ENCODE data around the gene DYRK1A. TPM values are rescaled to one million over a fixed set of nuclear protein-coding genes. Genes with fewer than 3 reads are reported as not detected.

The DYRK1A gene
- total and polyA plus RNA-seq, 10 of the 15 experiments (the other 5 are each of a cell fraction or from before 2014, with no cell fraction given), result 2.4 to 68.6 (median 30.7) TPM

DNA sequence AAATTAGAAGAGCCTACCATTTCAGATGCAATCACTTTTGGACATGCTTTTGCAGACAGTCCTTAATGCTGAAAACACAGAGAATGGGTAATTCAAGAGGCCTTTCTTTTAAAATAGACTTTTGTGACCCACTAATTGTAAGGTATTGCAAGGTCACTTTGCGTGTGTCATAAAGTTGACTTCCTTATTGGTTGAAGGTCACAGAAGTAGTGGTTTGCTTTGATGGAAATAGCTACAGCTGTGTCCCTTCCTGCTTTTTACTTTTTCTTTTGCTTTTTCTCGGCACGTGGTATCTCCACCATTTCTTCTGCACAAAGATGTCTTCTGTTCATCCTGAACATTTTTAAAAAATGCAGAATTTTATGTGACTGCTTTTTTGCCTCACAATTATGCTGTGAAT is 146.8 kb downstream of the DYRK1A start (continued):
- TF ChIP-seq REST (IDR thresholded peaks at IDR 0.05; ENCODE audit: low read depth, low read length) (no peak), TCF12 (IDR thresholded peaks at IDR 0.05; ENCODE audit: low read depth, low read length) (no peak), CUX1 (IDR thresholded peaks at IDR 0.05; ENCODE audit: insufficient replicate concordance, low read depth, low read length) (no peak), SMAD5 (IDR thresholded peaks at IDR 0.05; ENCODE audit: low read depth) (no peak), HCFC1 (IDR thresholded peaks at IDR 0.05; ENCODE audit: low read length) (no peak), BHLHE40 (IDR thresholded peaks at IDR 0.05; ENCODE audit: borderline replicate concordance in 1 of 2, low read depth in 2 of 2, low read length in 1 of 2) (no peak), EP300 (IDR thresholded peaks at IDR 0.05; ENCODE audit: borderline replicate concordance in 1 of 2, control insufficient read depth in 1 of 2, low read depth in 2 of 2, low read length in 2 of 2) (no peak), BCL3 (IDR thresholded peaks at IDR 0.05; ENCODE audit: borderline replicate concordance, insufficient read depth, low read depth, low read length, poor library complexity, severe bottlenecking) (no peak), MYB (IDR thresholded peaks at IDR 0.05; ENCODE audit: borderline replicate concordance, low read depth, low read length) (no peak), E4F1 (IDR thresholded peaks at IDR 0.05; ENCODE audit: borderline replicate concordance, partially characterized antibody) (no peak), RBBP5 (conservative IDR thresholded peaks at IDR 0.05) (no peak), GABPA (IDR thresholded peaks at IDR 0.05; ENCODE audit: low read depth) (no peak)

Data from GM12878 (cell line).